ENCODE results near the gene XIRP2. TPM values are rescaled to one million over a fixed set of nuclear protein-coding genes. Genes with fewer than 3 reads are reported as not detected.

XIRP2 gene
- total RNA-seq, 4 donors from 2014 or later = 0.27 TPM; not detected in 3

- intact Hi-C loops (cut with DNase I; ENCODE audit: low total_unique reads) = no loop called here
- in situ Hi-C loops (cut with MboI; ENCODE audit: low pct_ligation_motif_present in 1 of 4, low pct_unique_long_range_greater_than_20kb in 1 of 4, low sequenced_read_pairs in 3 of 4) = no loop called here
- Histone ChIP-seq H3K27me3 (no peaks in the 10 kb centered on the region), H3K4me3 (no peak overlapping the region), H3K4me1 (no peaks in the 10 kb centered on the region), H3K36me3 (no peaks in the 10 kb centered on the region), H3K27ac (no peak overlapping the region), H3K9me3 (no peaks in the 10 kb centered on the region)
- WGBS, 2 donors (ENCODE audit: low coverage in 1 of 2) = 83 to 89% methylated on average over 1 of the region's 1 CpG
- no peak for TF ChIP-seq POLR2A (IDR thresholded peaks at IDR 0.05)
- no peak for TF ChIP-seq POLR2AphosphoS5 (IDR thresholded peaks at IDR 0.05)
- TF ChIP-seq CTCF (IDR thresholded peaks at IDR 0.05) = no peak
- no peak for TF ChIP-seq EP300 (IDR thresholded peaks at IDR 0.05; ENCODE audit: low read depth)
- DNase-seq = no peak
Measured at GRCh38 chr2:166942377-166942776, 54.1 kb downstream of the XIRP2 start.

GRCh38 chr2:166944909-166945308 lies 56.6 kb downstream of the XIRP2 start:
- intact Hi-C loops (cut with DNase I; ENCODE audit: low total_unique reads) (no loop called here), in situ Hi-C loops (cut with MboI; ENCODE audit: low pct_ligation_motif_present in 1 of 4, low pct_unique_long_range_greater_than_20kb in 1 of 4, low sequenced_read_pairs in 3 of 4) (no loop called here)
- Histone ChIP-seq H3K27me3 (no peaks in the 10 kb centered on the region), H3K36me3 (no peaks in the 10 kb centered on the region), H3K4me3 (no peak overlapping the region), H3K27ac (no peak overlapping the region), H3K9me3 (no peaks in the 10 kb centered on the region), H3K4me1 (no peaks in the 10 kb centered on the region)
- no peak for DNase-seq
- 90% methylated on average over 1 of the region's 1 CpG; no CpG with 5 or more reads in 1 of the 2 donors for WGBS, 2 donors (ENCODE audit: low coverage in 1 of 2)
- no peak for TF ChIP-seq POLR2AphosphoS5 (IDR thresholded peaks at IDR 0.05)
- no peak for TF ChIP-seq CTCF (IDR thresholded peaks at IDR 0.05)
- no peak for TF ChIP-seq POLR2A (IDR thresholded peaks at IDR 0.05)

GRCh38 chr2:166957686-166958085 lies 69.4 kb downstream of the XIRP2 start:
- 16 to 18% methylated on average over 3 of the region's 3 CpGs for WGBS, 2 donors (ENCODE audit: low coverage in 1 of 2)
- intact Hi-C loops (cut with DNase I; ENCODE audit: low total_unique reads) (no loop called here), in situ Hi-C loops (cut with MboI; ENCODE audit: low pct_ligation_motif_present in 1 of 4, low pct_unique_long_range_greater_than_20kb in 1 of 4, low sequenced_read_pairs in 3 of 4) (no loop called here)
- Histone ChIP-seq H3K36me3 (no peaks in the 10 kb centered on the region), H3K4me1 (no peaks in the 10 kb centered on the region), H3K4me3 (no peak overlapping the region), H3K9me3 (no peaks in the 10 kb centered on the region), H3K27ac (no peak overlapping the region), H3K27me3 (no peaks in the 10 kb centered on the region)
- TF ChIP-seq EP300 (IDR thresholded peaks at IDR 0.05; ENCODE audit: low read depth) = no peak
- TF ChIP-seq POLR2AphosphoS5 (IDR thresholded peaks at IDR 0.05) = no peak
- TF ChIP-seq CTCF (IDR thresholded peaks at IDR 0.05) = no peak
- TF ChIP-seq POLR2A (IDR thresholded peaks at IDR 0.05) = no peak
- no peak for DNase-seq

- H3K9me3 ChIP-seq = no peaks in the 10 kb centered on the region
- in situ Hi-C loops (cut with MboI; ENCODE audit: low pct_ligation_motif_present in 1 of 4, low pct_unique_long_range_greater_than_20kb in 1 of 4, low sequenced_read_pairs in 3 of 4) = no loop called here
- no peaks in the 10 kb centered on the region for H3K27me3 ChIP-seq
- H3K36me3 ChIP-seq = no peaks in the 10 kb centered on the region
- no peak overlapping the region for H3K27ac ChIP-seq
- intact Hi-C loops (cut with DNase I; ENCODE audit: low total_unique reads) = no loop called here
- no peak for DNase-seq
- no peak overlapping the region for H3K4me3 ChIP-seq
- H3K4me1 ChIP-seq = no peaks in the 10 kb centered on the region
- WGBS, 2 donors (ENCODE audit: low coverage in 1 of 2) = 50 to 59% methylated on average over 4 of the region's 4 CpGs
- TF ChIP-seq CTCF (IDR thresholded peaks at IDR 0.05) (no peak), POLR2AphosphoS5 (IDR thresholded peaks at IDR 0.05) (no peak), EP300 (IDR thresholded peaks at IDR 0.05; ENCODE audit: low read depth) (no peak), POLR2A (IDR thresholded peaks at IDR 0.05) (no peak)
Measured at GRCh38 chr2:166958986-166959481, 70.8 kb downstream of the XIRP2 start.

Measured in transverse colon (tissue), 4 donors.